HL-60 (cell line): ENCODE measurements around the gene ITGB2.

ENCODE experiments used
- CTCF ChIP-seq: IDR thresholded peaks from one replicate; pipeline ENCODE4 v1.5.1; 2011; ENCODE audit warnings: low read length, control low read depth, inconsistent platforms; ENCODE audit not compliant: insufficient read depth
- POLR2AphosphoS5 ChIP-seq: IDR thresholded peaks from 2 replicates; pipeline ENCODE4 v1.6.1; 2012; ENCODE audit warnings: low read depth
- SPI1 ChIP-seq: IDR thresholded peaks from 2 replicates; pipeline ENCODE4 v1.6.1; 2012; ENCODE audit warnings: low read depth, mild to moderate bottlenecking, borderline replicate concordance

- TF ChIP-seq CTCF: no peak
- TF ChIP-seq POLR2AphosphoS5: no peak
- TF ChIP-seq SPI1: no peak
Measured at GRCh38 chr21:44917446-44918106, 3.1 kb downstream of the ITGB2 start.
